ENCODE results near the gene PTPRG.

The PTPRG gene

GRCh38 chr3:62220616-62221015 lies 659.2 kb downstream of the PTPRG start:
- Mint-ChIP-seq H3K9me3 (no peaks in the 10 kb centered on the region), H3K4me1 (no peaks in the 10 kb centered on the region), H3K27me3 (no peaks in the 10 kb centered on the region), H3K27ac (no peak overlapping the region), H3K4me3 (no peak overlapping the region), H3K36me3 (peaks cover 4% of the 10 kb centered on the region)
- DNase-seq (ENCODE audit: low spot score in 2 of 2) (no peak), ATAC-seq (ENCODE audit: low read depth) (no peak)

- H3K27me3 Mint-ChIP-seq, result peaks cover 1% of the 10 kb centered on the region
- DNase-seq (ENCODE audit: low spot score in 2 of 2), result no peak
- H3K4me1 Mint-ChIP-seq, result no peaks in the 10 kb centered on the region
- no peak overlapping the region for H3K4me3 Mint-ChIP-seq
- no peak for ATAC-seq (ENCODE audit: low read depth)
- no peaks in the 10 kb centered on the region for H3K36me3 Mint-ChIP-seq
- H3K9me3 Mint-ChIP-seq, result no peaks in the 10 kb centered on the region
- no peak overlapping the region for H3K27ac Mint-ChIP-seq
Observed at GRCh38 chr3:62225051-62225450, 663.7 kb downstream of the PTPRG start.

- H3K27ac Mint-ChIP-seq, result no peak overlapping the region
- H3K4me1 Mint-ChIP-seq, result no peaks in the 10 kb centered on the region
- no peaks in the 10 kb centered on the region for H3K36me3 Mint-ChIP-seq
- no peaks in the 10 kb centered on the region for H3K9me3 Mint-ChIP-seq
- H3K4me3 Mint-ChIP-seq, result no peak overlapping the region
- ATAC-seq (ENCODE audit: low read depth), result no peak
- H3K27me3 Mint-ChIP-seq, result peaks cover 1% of the 10 kb centered on the region
- DNase-seq (ENCODE audit: low spot score in 2 of 2), result no peak
Observed at GRCh38 chr3:62226601-62227339, 665.4 kb downstream of the PTPRG start.

- peaks cover 1% of the 10 kb centered on the region for H3K27me3 Mint-ChIP-seq
- no peaks in the 10 kb centered on the region for H3K9me3 Mint-ChIP-seq
- H3K4me1 Mint-ChIP-seq, result no peaks in the 10 kb centered on the region
- DNase-seq (ENCODE audit: low spot score in 2 of 2), result no peak
- no peak for ATAC-seq (ENCODE audit: low read depth)
- H3K27ac Mint-ChIP-seq, result no peak overlapping the region
- no peaks in the 10 kb centered on the region for H3K36me3 Mint-ChIP-seq
- no peak overlapping the region for H3K4me3 Mint-ChIP-seq
Observed at GRCh38 chr3:62228467-62228866, 667.1 kb downstream of the PTPRG start.

GRCh38 chr3:62229211-62229610 lies 667.8 kb downstream of the PTPRG start:
- H3K4me3 Mint-ChIP-seq, result no peak overlapping the region
- H3K27me3 Mint-ChIP-seq, result peaks cover 1% of the 10 kb centered on the region
- H3K36me3 Mint-ChIP-seq, result no peaks in the 10 kb centered on the region
- H3K27ac Mint-ChIP-seq, result no peak overlapping the region
- DNase-seq (ENCODE audit: low spot score in 2 of 2) (no peak), ATAC-seq (ENCODE audit: low read depth) (no peak)
- no peaks in the 10 kb centered on the region for H3K9me3 Mint-ChIP-seq
- H3K4me1 Mint-ChIP-seq, result no peaks in the 10 kb centered on the region

- no peak for DNase-seq (ENCODE audit: low spot score in 2 of 2)
- no peaks in the 10 kb centered on the region for H3K9me3 Mint-ChIP-seq
- no peaks in the 10 kb centered on the region for H3K36me3 Mint-ChIP-seq
- H3K4me3 Mint-ChIP-seq, result no peak overlapping the region
- peaks cover 1% of the 10 kb centered on the region for H3K27me3 Mint-ChIP-seq
- no peak overlapping the region for H3K27ac Mint-ChIP-seq
- H3K4me1 Mint-ChIP-seq, result no peaks in the 10 kb centered on the region
- ATAC-seq (ENCODE audit: low read depth), result no peak
Observed at GRCh38 chr3:62229908-62230307, 668.5 kb downstream of the PTPRG start.

- Mint-ChIP-seq H3K27ac (no peak overlapping the region), H3K4me3 (no peak overlapping the region), H3K9me3 (no peaks in the 10 kb centered on the region), H3K36me3 (no peaks in the 10 kb centered on the region), H3K4me1 (peaks cover 5% of the 10 kb centered on the region), H3K27me3 (no peaks in the 10 kb centered on the region)
- ATAC-seq (ENCODE audit: low read depth), result no peak
- DNase-seq (ENCODE audit: low spot score in 2 of 2), result no peak
Observed at GRCh38 chr3:62233065-62233464, 671.7 kb downstream of the PTPRG start.

- Mint-ChIP-seq H3K4me1 (peaks cover 11% of the 10 kb centered on the region), H3K27me3 (no peaks in the 10 kb centered on the region), H3K36me3 (no peaks in the 10 kb centered on the region), H3K4me3 (no peak overlapping the region), H3K27ac (no peak overlapping the region), H3K9me3 (no peaks in the 10 kb centered on the region)
- no peak for ATAC-seq (ENCODE audit: low read depth)
- no peak for DNase-seq (ENCODE audit: low spot score in 2 of 2)
Observed at GRCh38 chr3:62236016-62236415, 674.6 kb downstream of the PTPRG start.

GRCh38 chr3:62237286-62237948 lies 676.0 kb downstream of the PTPRG start:
- H3K9me3 Mint-ChIP-seq, result no peaks in the 10 kb centered on the region
- peak overlapping the region; percentile 67 for H3K4me3 Mint-ChIP-seq
- DNase-seq (ENCODE audit: low spot score in 2 of 2) (no peak), ATAC-seq (ENCODE audit: low read depth) (no peak)
- H3K27ac Mint-ChIP-seq, result no peak overlapping the region
- no peaks in the 10 kb centered on the region for H3K27me3 Mint-ChIP-seq
- peaks cover 11% of the 10 kb centered on the region for H3K4me1 Mint-ChIP-seq
- H3K36me3 Mint-ChIP-seq, result no peaks in the 10 kb centered on the region

- ATAC-seq (ENCODE audit: low read depth), result peak; percentile 83
- H3K27me3 Mint-ChIP-seq, result no peaks in the 10 kb centered on the region
- no peaks in the 10 kb centered on the region for H3K9me3 Mint-ChIP-seq
- peak overlapping the region; percentile 67 for H3K4me3 Mint-ChIP-seq
- no peak for DNase-seq (ENCODE audit: low spot score in 2 of 2)
- H3K36me3 Mint-ChIP-seq, result no peaks in the 10 kb centered on the region
- peaks cover 11% of the 10 kb centered on the region for H3K4me1 Mint-ChIP-seq
- no peak overlapping the region for H3K27ac Mint-ChIP-seq
Observed at GRCh38 chr3:62238003-62238402, 676.6 kb downstream of the PTPRG start.

- DNase-seq (ENCODE audit: low spot score in 2 of 2) (no peak), ATAC-seq (ENCODE audit: low read depth) (peak; percentile 66)
- peaks cover 11% of the 10 kb centered on the region for H3K4me1 Mint-ChIP-seq
- no peaks in the 10 kb centered on the region for H3K27me3 Mint-ChIP-seq
- no peak overlapping the region for H3K27ac Mint-ChIP-seq
- H3K4me3 Mint-ChIP-seq, result peak overlapping the region; percentile 67
- no peaks in the 10 kb centered on the region for H3K9me3 Mint-ChIP-seq
- no peaks in the 10 kb centered on the region for H3K36me3 Mint-ChIP-seq
Observed at GRCh38 chr3:62238431-62238830, 677.1 kb downstream of the PTPRG start.

GRCh38 chr3:62241279-62241678 lies 679.9 kb downstream of the PTPRG start:
- no peaks in the 10 kb centered on the region for H3K27me3 Mint-ChIP-seq
- ATAC-seq (ENCODE audit: low read depth), result no peak
- no peaks in the 10 kb centered on the region for H3K9me3 Mint-ChIP-seq
- no peak overlapping the region for H3K4me3 Mint-ChIP-seq
- no peaks in the 10 kb centered on the region for H3K36me3 Mint-ChIP-seq
- peaks cover 11% of the 10 kb centered on the region for H3K4me1 Mint-ChIP-seq
- H3K27ac Mint-ChIP-seq, result no peak overlapping the region
- no peak for DNase-seq (ENCODE audit: low spot score in 2 of 2)

GRCh38 chr3:62242831-62243509 lies 681.6 kb downstream of the PTPRG start:
- Mint-ChIP-seq H3K27me3 (no peaks in the 10 kb centered on the region), H3K27ac (no peak overlapping the region), H3K4me3 (no peak overlapping the region), H3K36me3 (no peaks in the 10 kb centered on the region), H3K9me3 (no peaks in the 10 kb centered on the region), H3K4me1 (peaks cover 7% of the 10 kb centered on the region)
- ATAC-seq (ENCODE audit: low read depth), result no peak
- no peak for DNase-seq (ENCODE audit: low spot score in 2 of 2)

GRCh38 chr3:62246094-62246493 lies 684.7 kb downstream of the PTPRG start:
- Mint-ChIP-seq H3K36me3 (no peaks in the 10 kb centered on the region), H3K9me3 (no peaks in the 10 kb centered on the region), H3K27me3 (no peaks in the 10 kb centered on the region), H3K4me3 (no peak overlapping the region), H3K4me1 (no peaks in the 10 kb centered on the region), H3K27ac (no peak overlapping the region)
- no peak for DNase-seq (ENCODE audit: low spot score in 2 of 2)
- no peak for ATAC-seq (ENCODE audit: low read depth)
